ENCODE results near the gene DCP1B.

The DCP1B gene

DNA sequence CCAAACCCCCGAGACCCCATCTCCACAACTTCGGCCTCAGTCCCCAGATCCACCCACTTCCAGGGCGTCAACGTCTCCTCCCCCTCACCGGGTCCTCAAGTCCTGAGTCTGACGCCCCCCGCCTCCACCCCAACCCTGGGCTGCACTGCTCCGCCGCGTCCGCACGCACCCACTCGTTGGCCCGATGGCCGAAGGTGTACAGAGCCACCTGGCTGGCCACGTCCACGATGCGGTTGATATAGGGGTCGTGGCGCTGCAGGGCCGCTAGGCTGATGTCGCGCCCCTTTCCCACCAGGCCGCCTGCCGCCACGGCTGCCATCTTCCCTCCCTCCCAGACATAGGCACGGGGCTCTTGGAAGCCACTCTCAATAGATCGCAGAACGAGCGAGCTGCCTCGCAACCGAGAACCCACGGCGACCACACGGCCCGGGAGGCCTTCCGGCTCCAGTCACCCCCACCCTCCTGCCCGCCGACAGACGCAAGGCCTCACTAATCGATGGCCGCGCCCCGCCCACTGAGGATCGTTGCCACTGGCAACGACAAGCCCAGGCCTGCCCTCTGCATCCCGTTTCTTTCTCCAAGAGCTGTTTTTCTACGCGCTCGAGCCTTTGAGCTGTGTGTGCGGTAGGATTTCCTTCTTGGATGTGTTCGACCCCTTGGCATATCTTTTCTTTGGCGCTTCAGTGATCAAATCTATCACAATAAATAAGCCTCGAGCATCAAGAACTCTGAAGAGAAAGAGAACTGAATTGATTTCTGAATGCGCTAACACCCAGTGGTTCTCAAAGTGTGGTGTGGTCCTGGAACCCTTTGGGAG is at the start of gene DCP1B:
Gene DCP1B (minus strand): TSS at position 345 of the 817 bp plus-strand sequence. CDS start 26 bp downstream, at position 319.
- DNase-seq: peak; percentile 92 to 93

DNA sequence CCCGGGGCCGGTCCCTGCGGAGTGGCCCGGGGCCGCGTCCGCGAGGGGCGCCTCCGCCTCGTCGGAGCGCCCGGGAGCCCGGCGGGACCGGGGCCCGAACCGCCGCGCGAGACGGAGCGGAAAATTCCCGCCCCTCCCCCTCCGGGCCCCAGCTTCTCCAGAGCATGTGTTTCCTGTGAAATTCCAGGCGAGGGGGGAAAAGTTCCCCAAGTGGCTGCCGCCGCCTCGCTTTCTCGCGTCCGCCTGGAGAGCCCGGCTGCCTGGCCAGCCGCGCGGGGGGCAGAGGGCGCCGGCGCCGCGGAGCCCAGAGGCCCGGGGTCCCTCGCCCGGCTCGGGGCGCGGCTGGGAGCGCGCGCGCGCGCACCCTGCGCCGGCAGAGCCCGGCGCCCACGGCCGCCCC is 49.4 kb upstream of the DCP1B start:
- DNase-seq: no peak

DNA sequence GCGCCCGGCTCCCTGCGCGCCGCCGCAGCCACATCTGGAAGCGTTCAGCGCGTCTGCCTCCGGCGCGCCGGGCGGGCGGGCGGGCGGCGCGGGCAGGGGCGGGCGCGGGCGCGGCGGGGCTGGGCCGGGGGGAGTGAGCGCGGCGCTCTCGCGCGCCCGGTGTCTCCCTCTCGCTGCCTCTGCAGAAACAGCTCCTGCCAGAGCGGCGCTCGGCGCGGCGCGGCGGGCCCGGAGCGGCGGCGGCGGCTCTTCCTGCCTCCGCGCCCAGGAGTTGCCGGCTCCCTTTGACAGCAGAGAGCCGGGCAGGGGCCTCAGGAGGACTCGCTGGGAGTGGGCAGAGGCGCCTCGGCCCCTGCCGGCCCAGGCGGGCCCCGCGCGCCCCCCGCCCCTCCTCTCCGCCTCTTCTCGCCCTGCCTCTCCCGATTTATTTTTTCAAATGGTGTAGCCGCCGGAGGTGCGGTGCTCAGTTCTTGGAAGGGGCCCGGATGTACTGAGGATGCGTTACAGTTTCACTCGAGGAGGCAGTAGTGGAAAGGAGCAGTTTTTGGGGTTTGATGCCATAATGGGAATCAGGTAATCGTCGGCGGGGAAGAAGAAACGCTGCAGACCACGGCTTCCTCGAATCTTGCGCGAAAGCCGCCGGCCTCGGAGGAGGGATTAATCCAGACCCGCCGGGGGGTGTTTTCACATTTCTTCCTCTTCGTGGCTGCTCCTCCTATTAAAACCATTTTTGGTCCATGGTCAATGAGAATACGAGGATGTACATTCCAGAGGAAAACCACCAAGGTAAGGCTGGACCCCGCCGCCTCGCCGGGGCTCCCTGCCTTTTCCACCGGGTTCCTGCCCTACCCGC is 48.8 kb upstream of the DCP1B start, which contains the start of gene CACNA1C:
Gene CACNA1C (plus strand): TSS at position 162 of the 853 bp plus-strand sequence. CDS start 576 bp downstream, at position 738.
- DNase-seq: peak in 1 of 2 donors; percentile 20

DNA sequence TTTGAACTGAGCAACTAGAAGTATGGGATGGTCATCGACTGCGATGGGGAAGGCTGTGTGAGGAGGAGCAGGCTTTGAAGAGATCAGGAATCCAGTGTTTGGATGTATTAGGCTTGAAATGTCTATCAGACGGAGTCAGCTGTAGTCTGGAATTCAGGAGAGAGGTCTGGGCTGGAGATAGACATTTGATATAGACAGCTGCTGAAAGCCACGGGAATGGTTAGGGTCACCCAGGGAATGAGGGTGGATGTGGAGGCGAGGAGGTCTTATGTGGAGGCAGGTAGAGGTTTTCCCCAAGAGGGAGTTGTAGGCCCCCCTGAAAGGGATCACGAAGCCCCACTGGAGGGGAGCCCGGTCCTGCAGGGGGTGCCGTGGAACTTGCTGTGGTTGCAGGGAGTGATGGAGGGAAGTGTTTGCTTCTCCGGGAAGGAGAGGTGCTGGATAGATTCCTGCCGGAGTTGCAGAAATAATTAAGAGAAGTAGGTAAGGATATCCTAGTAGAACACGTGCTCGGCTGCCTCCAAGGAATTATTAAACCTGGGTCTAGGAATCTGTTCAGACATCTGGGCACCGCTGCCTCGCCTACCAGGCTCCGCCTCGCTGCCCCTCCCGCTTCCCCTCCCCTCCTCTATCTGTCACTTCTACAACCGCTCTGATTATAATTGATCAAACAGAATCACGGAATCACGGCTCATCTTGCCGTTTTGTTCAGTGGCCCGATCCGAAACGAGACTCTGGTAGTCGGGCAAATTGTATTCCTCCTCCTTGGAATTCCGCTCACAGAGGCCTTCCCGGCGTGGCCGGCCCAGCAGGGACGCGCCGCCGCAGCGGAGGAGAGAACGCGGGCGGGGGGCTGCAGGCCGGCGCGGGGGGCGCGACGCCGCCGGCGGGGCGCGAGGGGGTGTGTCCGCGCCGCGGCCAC is 47.7 kb upstream of the DCP1B start:
- DNase-seq: no peak

DNA sequence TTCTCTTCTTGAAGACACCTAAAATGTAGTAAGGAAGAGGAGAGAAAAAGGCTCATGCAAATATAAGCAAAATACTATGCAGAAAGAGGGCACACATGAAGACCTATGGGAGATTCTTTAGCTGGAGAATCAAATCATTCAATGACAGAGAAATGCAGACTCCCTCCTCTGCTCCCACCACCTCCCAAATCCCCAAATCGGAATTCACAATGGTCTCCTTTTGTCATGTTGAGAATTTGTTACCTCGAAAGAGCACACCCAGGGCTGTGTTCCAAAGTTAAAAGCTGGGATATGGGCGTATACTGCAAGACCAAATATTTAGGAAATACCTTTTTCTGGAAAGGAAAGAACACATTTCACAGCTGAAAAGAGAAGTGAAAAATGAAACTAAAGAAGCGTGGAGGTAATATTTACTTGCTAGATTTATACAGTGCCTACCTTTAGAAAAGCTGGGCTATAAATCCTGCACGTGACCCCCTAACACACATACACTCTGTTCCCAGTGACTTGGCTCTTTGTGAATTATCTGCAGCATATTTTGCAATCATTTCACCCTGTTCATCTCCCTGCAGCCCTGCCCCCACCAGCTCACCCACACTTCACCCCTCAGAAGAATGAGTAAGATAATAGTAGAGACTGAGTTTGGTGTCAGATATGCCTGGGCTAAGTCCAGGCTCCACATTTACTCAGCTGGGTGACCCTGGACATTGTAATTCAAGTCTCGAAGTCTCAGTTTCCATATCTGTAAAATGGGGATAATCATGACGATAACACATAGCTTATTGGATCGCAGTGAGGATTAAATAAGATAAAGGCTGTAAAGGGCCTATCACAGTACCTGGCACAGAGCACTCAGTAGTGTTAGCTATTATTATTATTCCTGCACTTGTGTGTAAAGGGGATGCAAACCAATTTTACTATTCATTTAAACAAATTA is 45.6 kb upstream of the DCP1B start:
- DNase-seq: no peak

DNA sequence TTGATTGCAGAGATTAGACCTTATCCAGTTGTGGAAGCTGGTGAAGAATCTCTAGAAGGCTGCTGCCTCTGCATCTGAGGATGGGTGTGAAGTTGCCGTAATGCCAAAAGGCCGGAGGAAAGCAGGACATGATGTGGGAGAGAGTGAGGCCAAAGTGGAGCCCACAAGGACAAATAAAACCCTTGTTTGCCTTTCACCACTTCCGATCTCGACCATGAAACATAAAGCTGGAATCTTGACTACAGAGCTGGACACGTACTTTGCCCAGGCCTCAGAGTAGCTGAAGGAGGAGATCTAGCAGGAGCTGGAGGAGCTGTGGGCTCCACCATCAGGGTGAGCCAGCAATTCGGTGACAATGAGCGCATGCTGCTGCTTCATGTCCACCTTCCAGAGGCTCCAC is 43.5 kb upstream of the DCP1B start:
- DNase-seq: no peak

DNA sequence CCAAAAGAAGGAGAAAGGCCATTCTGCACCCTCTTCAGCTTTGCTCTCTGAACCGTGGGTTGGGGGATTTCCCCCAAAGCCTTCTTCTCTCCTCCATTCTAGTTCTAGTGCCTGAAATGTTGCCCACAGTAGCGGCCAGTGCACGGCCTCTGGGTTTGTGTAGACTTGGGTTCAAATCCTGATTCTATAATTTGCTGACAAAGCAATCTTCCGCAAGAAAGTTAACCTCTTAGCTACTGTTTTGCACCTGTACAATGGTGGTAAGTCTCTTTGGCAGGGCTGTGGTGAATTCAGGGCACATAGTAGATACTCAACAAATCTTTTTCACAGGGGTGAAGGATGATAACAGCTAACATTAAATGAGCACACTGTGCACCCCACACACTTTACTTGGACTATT is 42.7 kb upstream of the DCP1B start:
- DNase-seq: no peak

DNA sequence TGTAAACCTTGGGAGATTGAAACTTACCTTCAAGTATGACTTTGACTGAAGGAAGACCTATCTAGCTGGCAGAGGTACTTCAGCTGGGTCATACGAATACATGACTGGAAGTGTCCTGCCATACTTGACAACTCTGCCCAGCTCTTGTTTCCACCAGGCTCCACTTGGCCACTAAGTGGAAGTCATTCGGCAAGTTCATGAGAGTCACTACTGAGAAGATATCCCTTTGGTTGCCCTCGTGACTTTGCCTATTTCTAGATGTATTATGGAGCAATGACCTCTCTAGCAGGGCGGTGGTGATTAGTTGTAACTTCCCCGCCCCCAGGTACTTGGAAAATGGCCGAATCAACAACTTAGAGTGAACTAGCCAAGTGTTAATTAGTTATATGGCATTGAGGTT is 39.9 kb upstream of the DCP1B start:
- no peak for DNase-seq

DNA sequence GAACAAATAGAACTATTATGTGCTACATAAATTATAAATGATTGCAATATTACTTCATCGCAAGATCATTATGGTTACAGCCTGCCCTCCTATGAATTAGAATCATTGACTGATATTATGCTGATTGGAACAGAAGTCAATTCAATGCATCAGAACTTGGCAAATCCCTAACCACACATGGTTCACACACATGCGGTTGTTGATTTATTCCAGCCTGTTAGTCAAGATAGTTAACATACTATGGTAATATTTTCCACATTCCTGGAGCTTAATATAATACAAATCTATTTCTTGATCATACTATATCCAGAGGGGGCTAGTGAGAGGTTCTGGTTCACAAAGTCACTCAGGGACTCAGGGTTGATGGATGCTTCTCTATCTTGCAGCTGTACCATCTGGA is 38.8 kb upstream of the DCP1B start:
- DNase-seq: no peak

DNA sequence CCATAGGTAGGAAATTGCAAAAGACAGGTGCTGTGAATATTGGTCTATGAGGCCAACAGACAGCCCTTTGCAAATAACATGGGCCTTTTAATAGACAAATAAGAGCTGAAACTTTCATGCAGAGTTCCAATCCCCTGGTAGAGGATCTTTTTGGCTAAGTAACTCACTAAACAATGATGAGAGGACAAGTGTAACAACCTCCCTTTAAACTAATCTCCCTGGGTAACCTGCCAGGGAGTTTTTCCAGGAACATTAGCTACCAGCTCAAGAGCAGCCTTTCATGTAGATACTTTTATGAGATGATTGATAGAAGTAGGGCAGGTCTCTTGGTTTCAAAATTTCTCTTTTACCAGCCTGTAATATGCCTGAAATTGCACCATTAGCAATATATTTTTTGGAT is 34.8 kb upstream of the DCP1B start:
- no peak for DNase-seq

DNA sequence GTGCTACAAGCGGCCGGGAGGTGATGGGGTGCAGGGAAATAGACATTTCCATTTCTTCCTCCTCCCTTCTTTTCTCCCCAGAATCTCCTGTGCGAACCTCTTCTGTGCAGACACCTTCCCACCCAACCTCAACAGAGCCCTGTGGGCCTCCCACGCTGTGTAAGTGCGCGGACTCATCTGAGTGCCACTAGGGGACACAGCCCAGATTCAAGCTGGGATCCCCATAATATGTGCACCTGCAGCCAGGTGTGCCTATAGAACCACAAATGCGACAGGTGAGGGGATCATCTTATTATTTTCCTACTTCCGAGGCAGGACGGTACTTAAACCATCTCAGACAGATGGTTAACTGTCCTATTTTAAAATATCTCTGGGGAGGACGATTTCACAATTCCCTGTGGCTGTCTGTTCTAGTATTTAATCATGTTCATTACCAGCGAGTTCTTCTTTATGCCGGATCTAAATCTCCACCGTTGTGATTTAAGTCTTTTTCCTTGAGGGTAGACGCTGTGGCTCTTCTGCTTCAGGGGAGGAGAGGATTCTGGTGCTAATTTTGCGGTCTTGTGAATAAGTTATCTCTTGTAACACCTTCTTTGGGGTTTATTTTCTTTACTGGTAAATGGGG is 31.3 kb upstream of the DCP1B start:
- no peak for DNase-seq

DNA sequence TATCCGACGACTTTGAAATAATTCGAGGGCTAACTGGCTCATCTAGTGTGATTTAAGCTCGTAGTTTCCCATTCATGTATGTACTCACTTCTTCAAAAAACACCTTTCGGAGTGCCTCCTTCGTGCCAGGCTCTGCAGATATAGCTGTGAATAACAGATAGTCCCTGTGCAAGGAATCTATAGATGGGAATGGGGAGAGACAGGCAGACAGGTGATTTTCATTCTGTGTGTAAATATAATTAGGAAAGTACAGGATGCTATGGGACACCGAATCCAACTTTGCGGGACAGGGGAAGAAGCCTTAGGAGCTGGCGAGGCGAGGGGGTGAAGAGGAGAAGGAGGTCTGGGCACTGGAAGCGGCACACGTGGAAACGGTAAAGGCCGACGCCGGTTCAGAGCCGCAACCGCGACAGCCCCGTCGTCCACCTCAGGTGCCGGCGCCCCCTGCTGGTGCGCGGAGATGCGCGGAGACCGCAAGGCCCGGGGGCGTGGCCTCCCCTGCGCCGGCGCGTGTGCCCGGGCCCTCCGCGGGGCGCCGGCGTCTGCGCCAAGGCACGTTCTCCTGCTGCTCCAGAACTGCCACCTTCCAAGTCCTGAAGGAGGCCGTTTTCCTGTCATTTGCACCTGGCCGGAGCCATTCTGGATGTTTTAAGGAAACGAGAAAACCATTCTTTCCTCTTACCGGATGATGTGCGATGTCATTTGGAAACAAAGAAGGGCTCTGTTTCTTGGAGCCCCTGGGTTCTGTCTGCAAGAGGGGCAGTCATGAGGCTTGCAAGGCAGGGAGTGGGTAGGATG is 30.6 kb upstream of the DCP1B start:
- peak; percentile 85 to 86 for DNase-seq

DNA sequence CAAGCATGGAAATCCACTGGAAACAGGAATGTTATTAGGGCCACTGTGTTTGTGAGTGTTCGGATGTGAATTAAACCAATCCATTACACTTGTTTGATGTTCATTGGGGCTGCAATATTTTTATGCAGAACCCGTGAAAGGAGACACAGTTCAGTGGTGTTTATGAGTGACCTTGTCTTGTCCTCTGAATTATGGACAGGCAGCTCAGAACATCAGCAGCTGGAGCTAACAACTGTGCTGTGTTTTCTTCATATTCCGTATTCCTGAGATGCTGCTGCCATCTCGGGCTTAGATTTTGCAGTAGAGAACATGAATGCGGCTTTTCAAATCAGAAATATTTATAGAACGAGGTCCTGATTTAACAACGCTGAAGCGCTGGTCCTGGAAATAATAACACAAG is 28.2 kb upstream of the DCP1B start:
- DNase-seq: no peak

DNA sequence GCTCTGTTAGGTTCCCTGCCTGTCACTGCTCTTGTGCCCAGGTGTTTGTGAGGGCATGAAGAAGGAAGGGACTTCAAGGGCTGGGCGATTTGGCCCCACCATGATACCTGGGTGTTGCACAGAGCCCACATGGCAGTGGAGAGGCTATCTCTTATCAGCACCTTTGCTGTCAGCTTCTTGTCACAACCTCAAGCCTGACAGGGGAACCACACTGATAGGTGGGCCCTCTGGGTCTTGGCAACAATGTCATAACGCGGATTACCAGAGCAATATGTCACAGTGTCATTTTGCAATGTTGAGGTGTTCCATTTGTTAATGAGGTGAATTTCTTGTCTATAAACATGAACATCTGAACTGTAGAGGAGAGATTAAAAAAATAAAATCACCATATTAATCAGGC is 25.6 kb upstream of the DCP1B start:
- no peak for DNase-seq

DNA sequence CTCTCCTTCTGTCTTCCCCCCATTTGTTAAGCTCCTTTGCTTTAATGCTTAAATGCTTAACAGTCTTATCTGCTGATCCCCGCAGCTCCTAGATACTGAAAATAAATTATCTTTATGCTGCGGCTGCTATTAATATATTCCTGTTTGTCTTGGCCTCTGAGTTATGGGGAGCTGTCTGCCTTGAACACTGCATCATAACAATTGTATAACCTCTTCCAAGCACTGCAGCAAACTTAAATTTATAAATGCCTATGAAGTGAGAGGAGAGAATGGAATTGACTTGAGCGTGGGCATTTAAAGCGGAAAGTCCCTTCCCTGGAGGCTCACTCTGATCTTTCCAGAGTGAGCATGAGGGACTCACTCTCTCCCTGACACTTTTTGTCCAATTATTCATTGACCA is 23.1 kb upstream of the DCP1B start:
- no peak for DNase-seq

DNA sequence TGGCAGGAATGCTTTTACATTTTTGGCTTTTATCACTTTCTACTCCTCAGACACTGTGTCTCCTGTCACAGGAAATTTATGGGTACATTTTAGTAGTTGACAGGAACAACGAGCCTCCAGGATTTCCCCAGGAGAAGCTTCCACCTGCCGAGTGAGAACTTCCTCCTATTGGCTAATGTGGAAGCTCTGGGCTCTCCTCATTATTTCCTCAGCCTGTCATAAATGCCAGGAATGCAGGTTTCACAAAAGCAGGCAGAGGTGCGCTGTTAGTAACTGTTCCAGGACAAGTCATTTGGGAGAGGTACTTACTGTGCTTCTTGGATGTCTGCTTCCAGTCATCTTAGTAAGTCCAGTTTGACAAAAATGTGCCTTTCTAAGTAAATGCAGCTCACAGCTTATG is 19.1 kb upstream of the DCP1B start:
- no peak for DNase-seq

DNA sequence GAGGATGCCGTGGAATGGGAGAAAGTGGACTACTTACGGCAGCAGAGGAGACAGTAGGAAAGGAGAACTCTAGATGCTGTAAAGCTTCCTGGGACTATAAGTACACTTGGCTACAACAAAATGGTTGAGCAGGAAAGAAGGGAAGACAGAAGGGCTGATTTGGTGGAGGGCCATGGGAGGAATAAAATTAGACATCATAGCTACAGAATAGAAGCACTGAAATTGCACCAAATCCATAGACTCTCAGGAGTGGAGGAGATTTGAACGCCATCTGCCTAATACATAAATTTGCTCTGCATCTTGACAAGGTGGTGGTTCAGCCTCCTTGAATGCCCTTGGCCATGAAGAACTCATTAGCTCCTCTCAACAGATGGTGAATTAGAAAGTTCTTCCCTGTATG is 16.3 kb upstream of the DCP1B start:
- no peak for DNase-seq

DNA sequence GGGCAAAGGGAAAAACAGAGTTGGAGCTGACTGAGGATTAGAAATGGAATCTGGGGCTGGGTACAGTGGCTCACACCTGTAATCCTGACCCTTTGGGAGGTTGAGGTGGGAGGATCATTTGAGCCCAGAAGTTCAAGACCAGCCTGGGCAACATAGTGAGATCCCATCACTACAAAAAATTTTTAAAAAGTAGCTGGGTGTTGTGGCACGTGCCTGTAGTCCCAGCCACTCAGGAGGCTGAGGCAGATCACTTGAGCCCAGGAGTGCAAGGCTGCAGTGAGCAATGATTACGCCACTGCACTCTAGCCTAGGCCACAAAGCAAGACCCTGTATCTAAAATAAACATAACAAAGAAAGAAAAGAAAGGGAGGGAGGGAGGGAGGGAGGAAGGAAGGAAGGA is 14.9 kb upstream of the DCP1B start:
- no peak for DNase-seq

DNA sequence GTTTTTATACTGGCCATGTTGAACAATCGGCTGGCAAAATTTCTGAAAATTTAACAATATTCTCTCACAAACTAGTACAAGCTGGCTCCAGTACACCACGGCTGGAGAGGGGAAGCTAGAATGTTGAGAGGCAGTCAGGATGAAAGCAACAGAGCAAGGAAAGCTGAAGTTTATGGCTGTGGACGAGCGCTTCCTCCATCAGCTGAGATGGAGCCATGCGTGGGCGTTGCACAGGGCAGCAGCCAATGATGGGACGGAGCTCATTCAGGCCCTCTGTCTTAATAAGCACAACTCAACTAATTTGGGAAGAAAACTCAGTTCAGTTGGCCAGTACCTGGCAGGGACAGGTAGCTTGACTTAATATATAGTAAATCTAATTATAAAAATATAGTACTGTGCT is 14.1 kb upstream of the DCP1B start:
- no peak for DNase-seq
